Heart left ventricle (tissue), 16 donors: Measurements from ENCODE around the gene STX16. TPM values are rescaled to one million over a fixed set of nuclear protein-coding genes. Genes with fewer than 3 reads are reported as not detected.

Experiments
- ATAC-seq, 4 donors: fragments of 200-7000 bp; cut with Tn5 transposase; one replicate each; pipeline ENCODE4 v1.9.1; 2020 to 2022; ENCODE audit warnings: moderate library complexity in 4 of 4, mild to moderate bottlenecking in 3 of 4, moderate number of reproducible peaks in 1 of 4
- DNase-seq, 5 donors: peaks; one replicate each; pipeline ENCODE4 v3.0.0-alpha.2; 2020
- H3K27ac ChIP-seq, 12 donors: fragments of 200-600 bp; sonication (generic) in 4 of 12; one replicate each; pipeline versions ENCODE4 v1.5.0 to v1.8.0; 2016 to 2022; ENCODE audit warnings: mild to moderate bottlenecking in 2 of 12
- H3K27me3 ChIP-seq, 9 donors: fragments of 200-600 bp; sonication (generic) in 2 of 9; one replicate each; pipeline versions ENCODE4 v1.5.1 to v1.8.0; 2016 to 2022; ENCODE audit warnings: mild to moderate bottlenecking in 3 of 9
- H3K36me3 ChIP-seq, 9 donors: fragments of 200-600 bp; sonication (generic) in 2 of 9; one replicate each; pipeline versions ENCODE4 v1.5.0 to v1.8.0; 2018 to 2022; ENCODE audit warnings: mild to moderate bottlenecking in 2 of 9
- H3K4me1 ChIP-seq, 12 donors: fragments of 200-600 bp; sonication (generic) in 4 of 12; one replicate each; pipeline versions ENCODE4 v1.5.0 to v1.8.0; 2016 to 2022; ENCODE audit warnings: mild to moderate bottlenecking in 3 of 12
- H3K4me3 ChIP-seq, 12 donors: fragments of 200-600 bp; sonication (generic) in 4 of 12; one replicate each; pipeline versions ENCODE4 v1.5.0 to v1.8.0; 2017 to 2022; ENCODE audit warnings: mild to moderate bottlenecking in 9 of 12, moderate library complexity in 4 of 12
- H3K9me3 ChIP-seq, 12 donors: fragments of 200-600 bp; sonication (generic) in 4 of 12; one replicate each; pipeline versions ENCODE4 v1.5.0 to v1.8.0; 2016 to 2022; ENCODE audit warnings: mild to moderate bottlenecking in 1 of 12
- CTCF ChIP-seq, 12 donors: fragments of 200-600 bp; sonication (generic) in 4 of 12; IDR thresholded peaks; one replicate each; pipeline versions ENCODE4 v1.5.0 to v1.8.0; 2018 to 2022; ENCODE audit warnings: antibody characterized with exemption in 12 of 12, mild to moderate bottlenecking in 5 of 12
- POLR2A ChIP-seq, 2 donors: fragments of 450-650 bp; IDR thresholded peaks; one replicate each; pipeline ENCODE4 v1.6.1; 2017; ENCODE audit warnings: antibody characterized with exemption in 2 of 2, mild to moderate bottlenecking in 2 of 2, moderate library complexity in 2 of 2
- WGBS, 4 donors: extraction: QIAGEN DNeasy Blood & Tissue Kit in 2 of 4; methylation state at CpG; one replicate each; pipeline versions ENCODE4 v1.1.5 to v1.1.7; 2013 to 2018; 5-methylcytosine and 5-hydroxymethylcytosine counted together
- intact Hi-C, 10 donors: fragments of 100-400 bp; cut with DNase I; formaldehyde crosslinking; loops; one replicate each; pipeline versions ENCODE4 v1.11.1 to v1.14.2; 2022
- polyA plus RNA-seq, 2 donors: library from polyadenylated mRNA; stranded (reverse); fragments of 200-250 nt; gene quantifications; one replicate each; pipeline ENCODE4 v1.2.3, GENCODE V29; 2013
- total RNA-seq, 9 donors: library from RNA; depleted of rRNA in 2 of 9; stranded (reverse); fragments of >200 nt in 2 of 9; fragmentation: NEBNext Ultra II Directional in 3 of 9; extraction: Animal tissue kit (Norgen Biotek cat#: 25700) in 3 of 9; gene quantifications; one replicate each; pipeline versions ENCODE4 v1.1.0 to v1.2.4, GENCODE V29; 2016 to 2023
- donor health status: ischemic (EF 13 %, LVEDD 7.1; RV severe dilation, severe dysfunction).
- donor health status: healthy with polysubstance abuse.
- donor health status: DM: no; HTN: yes; CAD: no.
- donor health status: DM: no; HTN: no; CAD: no.
- donor health status: ischemic (EF 25% LVEDD 6.9; RV normal size, moderate dysfunction).
- donor health status: ischemic (EF 25% LVEDD 5.7; RV mildly dilated, moderate dysfunction).
- donor health status: healthy.
- donor health status: DM: yes; HTN: yes; CAD: no.
- donor health status: ischemic (EF 35%, LVEDD 5.7; RV mildly dilated, moderate dysfunction).
- donor health status: nonischemic (EF 11% LVEDD 7.7; RV severe dilation, severe dysfunction).
- donor health status: DM: yes; HTN: yes; CAD: no.
- donor health status: PGD.
- donor health status: ischemic (EF 29% LVEDD 5.4; RV normal size, mild dysfunction).
- donor health status: nonischemic (EF 23%, LVEDD 6.1; RV moderate dilation, normal function).

The STX16 gene
- total and polyA plus RNA-seq, 11 donors: 14.6 to 38.9 (median 25.6) TPM

- H3K27ac ChIP-seq: no peak overlapping the region
- DNase-seq: peak in 1 of 5 donors; percentile 11
- 48 to 59% (median 51%) methylated on average over 5 of the region's 5 CpGs for whole genome bisulfite sequencing, 4 donors
- intact Hi-C loops: loop anchor here in 5 of 10 donors (5.0 to 10.0 kb wide), 3 partner anchors 171 to 411 kb away; no protein-coding TSS in a partner anchor
- no peak overlapping the region for H3K4me3 ChIP-seq
- TF ChIP-seq POLR2A (IDR thresholded peaks at IDR 0.05) (no peak), CTCF (IDR thresholded peaks at IDR 0.05) (no peak)
- no peaks in the 10 kb centered on the region for H3K9me3 ChIP-seq
- H3K4me1 ChIP-seq: peaks cover 0 to 21% (median 9%) of the 10 kb centered on the region in 12 donors
- peak in 2 of 4 donors; percentile 14 to 28 for ATAC-seq
- no peaks in the 10 kb centered on the region for H3K36me3 ChIP-seq
- H3K27me3 ChIP-seq: no peaks in the 10 kb centered on the region
Measured at GRCh38 chr20:58645412-58645968, 5.6 kb upstream of the STX16 start.

- Histone ChIP-seq H3K4me3 (no peak overlapping the region), H3K4me1 (peaks cover 0 to 21% (median 9%) of the 10 kb centered on the region in 12 donors), H3K27ac (no peak overlapping the region), H3K36me3 (no peaks in the 10 kb centered on the region), H3K27me3 (no peaks in the 10 kb centered on the region), H3K9me3 (no peaks in the 10 kb centered on the region)
- DNase-seq: peak in 1 of 5 donors; percentile 3
- intact Hi-C loops: loop anchor here in 5 of 10 donors (5.0 to 10.0 kb wide), 3 partner anchors 171 to 411 kb away; no protein-coding TSS in a partner anchor
- ATAC-seq: no peak
- TF ChIP-seq POLR2A (IDR thresholded peaks at IDR 0.05) (no peak), CTCF (IDR thresholded peaks at IDR 0.05) (no peak)
- WGBS, 4 donors: 97 to 98% (median 98%) methylated on average over 3 of the region's 3 CpGs
Measured at GRCh38 chr20:58646257-58646656, 4.8 kb upstream of the STX16 start.

- intact Hi-C loops: loop anchor here in 5 of 10 donors (5.0 to 10.0 kb wide), 3 partner anchors 172 to 412 kb away; no protein-coding TSS in a partner anchor
- Histone ChIP-seq H3K36me3 (no peaks in the 10 kb centered on the region), H3K4me3 (no peak overlapping the region), H3K9me3 (no peaks in the 10 kb centered on the region), H3K27me3 (no peaks in the 10 kb centered on the region), H3K27ac (peak overlapping the region in 1 of 12 donors; percentile 63), H3K4me1 (peaks cover 0 to 21% (median 9%) of the 10 kb centered on the region in 12 donors)
- ATAC-seq: no peak
- TF ChIP-seq CTCF (IDR thresholded peaks at IDR 0.05) (no peak), POLR2A (IDR thresholded peaks at IDR 0.05) (no peak)
- WGBS, 4 donors: 84 to 90% (median 88%) methylated on average over 4 of the region's 4 CpGs
- DNase-seq: no peak
Measured at GRCh38 chr20:58646703-58647102, 4.4 kb upstream of the STX16 start.

GRCh38 chr20:58647162-58647795, 3.8 kb upstream of the STX16 start:
- Histone ChIP-seq H3K4me3 (no peak overlapping the region), H3K4me1 (peaks cover 0 to 21% (median 9%) of the 10 kb centered on the region in 12 donors), H3K27me3 (no peaks in the 10 kb centered on the region), H3K36me3 (no peaks in the 10 kb centered on the region), H3K9me3 (no peaks in the 10 kb centered on the region), H3K27ac (peak overlapping the region in 4 of 12 donors; percentile 8 to 63 (median 46))
- TF ChIP-seq POLR2A (IDR thresholded peaks at IDR 0.05): no peak
- DNase-seq (no peak), ATAC-seq (no peak)
- intact Hi-C loops: loop anchor here in 5 of 10 donors (5.0 to 10.0 kb wide), 3 partner anchors 172 to 412 kb away; no protein-coding TSS in a partner anchor
- 90 to 96% (median 91%) methylated on average over 7 of the region's 7 CpGs for WGBS, 4 donors
